A549 (cell line): ENCODE results near the gene LYPD3. TPM values are rescaled to one million over a fixed set of nuclear protein-coding genes. Genes with fewer than 3 reads are reported as not detected.

Experiments used
- ATAC-seq, 2 experiments: fragments of 200-7000 bp in 1 of 2; fragments of >200 bp in 1 of 2; cut with Nextera tagmentation in 1 of 2; cut with Tn5 transposase in 1 of 2; 3 replicates each; pipeline versions ENCODE4 v1.8.0 to v1.9.1; 2018 to 2020; ENCODE audit warnings: mild to moderate bottlenecking in 1 of 2, moderate library complexity in 1 of 2
- CTCF ChIA-PET: fragments of 300-600 bp; sonication (Branson Sonifier 250); formaldehyde crosslinking; extraction: SDS; loops from one replicate; lab custom pipeline; 2021; ENCODE audit warnings: antibody characterized with exemption, inconsistent platforms; lab: Yijun Ruan, JAX
- POLR2A ChIA-PET: fragments of 350-600 bp; formaldehyde crosslinking; extraction: SDS; loops from one replicate; lab custom pipeline; 2021; ENCODE audit warnings: antibody characterized with exemption, inconsistent platforms; lab: Yijun Ruan, JAX
- DNase-seq, 2 experiments: peaks; one replicate each; pipeline versions ENCODE4 v3.0.0 to v3.0.0-alpha.2; 2011 to 2016; ENCODE audit warnings: low read depth in 1 of 2, low spot score in 1 of 2
- FAIRE-seq: peaks from 2 replicates; lab custom pipeline; 2011; peaks lifted over from hg19 to GRCh38; lab: Jason Lieb, UNC
- H3K27ac ChIP-seq, 2 experiments: fragments of >200 bp; sonication (Bioruptor Twin); formaldehyde crosslinking; 3 replicates each; pipeline ENCODE4 v1.5.1; 2016 to 2017
- H3K4me1 ChIP-seq: fragments of >200 bp; sonication (Bioruptor Twin); formaldehyde crosslinking; 3 replicates; pipeline ENCODE4 v1.6.1; 2016
- H3K4me2 ChIP-seq: fragments of >200 bp; sonication (Bioruptor Twin); formaldehyde crosslinking; 3 replicates; pipeline ENCODE4 v1.6.1; 2016
- H3K4me3 ChIP-seq: fragments of >200 bp; sonication (Bioruptor Twin); formaldehyde crosslinking; 3 replicates; pipeline ENCODE4 v1.5.1; 2016
- H3K9me3 ChIP-seq: fragments of >200 bp; sonication (Bioruptor Twin); formaldehyde crosslinking; 3 replicates; pipeline ENCODE4 v1.6.1; 2016
- CEBPB ChIP-seq, 2 experiments: fragments of >200 bp in 1 of 2; sonication (Bioruptor Twin) in 1 of 2; formaldehyde crosslinking in 1 of 2; IDR thresholded peaks; 2 replicates each; pipeline ENCODE4 v1.6.1; 2012 to 2016
- CHD2 ChIP-seq: fragments of 150-350 bp; IDR thresholded peaks from 2 replicates; pipeline ENCODE4 v1.6.1; 2014; ENCODE audit warnings: low read length; ENCODE audit not compliant: partially characterized antibody
- FOSL2 ChIP-seq, 2 experiments: fragments of 450-650 bp in 1 of 2; fragments of >200 bp in 1 of 2; sonication (Bioruptor Twin) in 1 of 2; formaldehyde crosslinking; IDR thresholded peaks; 2 replicates each; pipeline versions ENCODE4 v1.5.0 to v1.6.1; 2016 to 2020; ENCODE audit warnings: mild to moderate bottlenecking in 1 of 2, moderate library complexity in 1 of 2
- GATA3 ChIP-seq: IDR thresholded peaks from 2 replicates; pipeline ENCODE4 v1.6.1; 2012; ENCODE audit warnings: borderline replicate concordance
- HEYL ChIP-seq: fragments of 250-450 bp; sonication (Bioruptor Pico); IDR thresholded peaks from 2 replicates; pipeline ENCODE4 v1.8.0; 2021; ENCODE audit warnings: mild to moderate bottlenecking, moderate library complexity
- HOXA7 ChIP-seq: fragments of 250-450 bp; sonication (Bioruptor Pico); IDR thresholded peaks from 2 replicates; pipeline ENCODE4 v1.5.0; 2020; ENCODE audit warnings: mild to moderate bottlenecking, moderate library complexity
- HOXB13 ChIP-seq: fragments of 250-450 bp; sonication (Bioruptor Pico); IDR thresholded peaks from 2 replicates; pipeline ENCODE4 v1.5.0; 2020; ENCODE audit warnings: low read depth, mild to moderate bottlenecking, moderate library complexity
- HOXB5 ChIP-seq: fragments of 250-450 bp; sonication (Bioruptor Pico); IDR thresholded peaks from 2 replicates; pipeline ENCODE4 v1.5.0; 2020; ENCODE audit warnings: mild to moderate bottlenecking, moderate library complexity
- JUNB ChIP-seq: fragments of >200 bp; sonication (Bioruptor Twin); formaldehyde crosslinking; IDR thresholded peaks from 2 replicates; pipeline ENCODE4 v1.6.1; 2016
- KDM1A ChIP-seq: fragments of 200-600 bp; sonication (generic); IDR thresholded peaks from 2 replicates; pipeline ENCODE4 v1.6.1; 2016; ENCODE audit warnings: low read depth, mild to moderate bottlenecking
- KDM5A ChIP-seq: fragments of 200-600 bp; sonication (generic); IDR thresholded peaks from 2 replicates; pipeline ENCODE4 v1.6.1; 2016; ENCODE audit warnings: antibody characterized with exemption, mild to moderate bottlenecking
- MAFK ChIP-seq: fragments of 450-650 bp; IDR thresholded peaks from 2 replicates; pipeline ENCODE4 v1.6.1; 2014; ENCODE audit not compliant: partially characterized antibody
- NFE2L2 ChIP-seq: fragments of 150-350 bp; conservative IDR thresholded peaks from 2 replicates; pipeline ENCODE4 v1.6.1; 2014; ENCODE audit warnings: low read length
- NR3C1 ChIP-seq: fragments of >200 bp; sonication (Bioruptor Twin); formaldehyde crosslinking; IDR thresholded peaks from 3 replicates; pipeline ENCODE4 v1.6.1; 2017
- PHF8 ChIP-seq: fragments of 200-600 bp; sonication (generic); IDR thresholded peaks from 2 replicates; pipeline ENCODE4 v1.6.1; 2016; ENCODE audit warnings: low read depth, mild to moderate bottlenecking, antibody characterized with exemption, moderate library complexity, borderline replicate concordance
- POLR2A ChIP-seq: IDR thresholded peaks from 2 replicates; pipeline ENCODE4 v1.6.1; 2012; ENCODE audit warnings: mild to moderate bottlenecking, low read length
- RCOR1 ChIP-seq: fragments of 150-350 bp; IDR thresholded peaks from 2 replicates; pipeline ENCODE4 v1.6.1; 2014; ENCODE audit warnings: antibody characterized with exemption, low read length, low read depth
- ZC3H11A ChIP-seq: fragments of 450-650 bp; IDR thresholded peaks from 2 replicates; pipeline ENCODE4 v1.6.1; 2014; ENCODE audit warnings: antibody characterized with exemption, mild to moderate bottlenecking
- ZFP36 ChIP-seq: fragments of 450-650 bp; IDR thresholded peaks from 2 replicates; pipeline ENCODE4 v1.6.1; 2014; ENCODE audit warnings: borderline replicate concordance; ENCODE audit not compliant: partially characterized antibody
- WGBS: methylation state at CpG from one replicate; pipeline ENCODE4 v1.1.6; 2017; ENCODE audit errors: missing lambda C conversion rate; 5-methylcytosine and 5-hydroxymethylcytosine counted together
- polyA plus RNA-seq, 4 experiments: library from polyadenylated mRNA; depleted of rRNA in 3 of 4; stranded (reverse); fragments of >200 nt; fragmentation: RNase III in 1 of 4; extraction: RNeasy Plus Mini Kit Qiagen cat#74134 plus additional on column Dnase treatment in 1 of 4; gene quantifications; 2 replicates in 3 of 4; 3 replicates in 1 of 4; pipeline ENCODE4 v1.2.3, GENCODE V29; 2011 to 2017
- TF ChIP-seq, protein P1 (sequence below): fragments of 250-450 bp; sonication (Bioruptor Pico); IDR thresholded peaks from 2 replicates; pipeline ENCODE4 v1.5.0; 2021; ENCODE audit warnings: mild to moderate bottlenecking, moderate library complexity, borderline replicate concordance
- TF ChIP-seq, protein P2 (sequence below): IDR thresholded peaks from 2 replicates; pipeline ENCODE4 v1.6.1; 2012
- TF ChIP-seq, protein P3 (sequence below): fragments of >200 bp; sonication (Bioruptor Twin); formaldehyde crosslinking; IDR thresholded peaks from 3 replicates; pipeline ENCODE4 v1.6.1; 2016
- TF ChIP-seq, protein P4 (sequence below): fragments of 150-350 bp; IDR thresholded peaks from 2 replicates; pipeline ENCODE4 v1.6.1; 2014; ENCODE audit warnings: low read depth, mild to moderate bottlenecking, low read length

The LYPD3 gene
- polyA plus RNA-seq, 2 of the 4 experiments (the other 2 are of a cell fraction): 0.27 to 0.43 TPM

DNA sequence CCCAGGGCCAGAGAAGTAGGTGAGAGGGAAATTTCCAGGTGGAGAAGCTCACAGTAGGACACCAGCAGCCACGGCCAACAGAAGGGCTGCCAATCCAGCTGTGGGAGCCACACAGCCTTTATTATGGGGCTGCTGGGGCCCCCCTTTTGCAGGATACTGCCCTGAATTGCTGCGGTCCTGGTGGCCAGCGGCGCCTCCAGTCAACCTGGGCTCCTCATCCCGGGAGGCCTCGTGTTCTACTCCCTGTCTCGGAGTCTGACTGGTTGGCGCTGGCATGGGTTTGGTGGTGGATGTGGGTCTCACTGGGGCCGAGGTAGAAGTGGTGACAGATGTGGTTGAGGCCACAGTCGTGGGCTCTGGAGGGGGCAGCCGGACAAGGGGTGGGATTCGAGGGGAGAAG is 4.1 kb downstream of the LYPD3 start (continued):
- TF ChIP-seq HEYL (CRISPR knock-in tag): no peak

DNA sequence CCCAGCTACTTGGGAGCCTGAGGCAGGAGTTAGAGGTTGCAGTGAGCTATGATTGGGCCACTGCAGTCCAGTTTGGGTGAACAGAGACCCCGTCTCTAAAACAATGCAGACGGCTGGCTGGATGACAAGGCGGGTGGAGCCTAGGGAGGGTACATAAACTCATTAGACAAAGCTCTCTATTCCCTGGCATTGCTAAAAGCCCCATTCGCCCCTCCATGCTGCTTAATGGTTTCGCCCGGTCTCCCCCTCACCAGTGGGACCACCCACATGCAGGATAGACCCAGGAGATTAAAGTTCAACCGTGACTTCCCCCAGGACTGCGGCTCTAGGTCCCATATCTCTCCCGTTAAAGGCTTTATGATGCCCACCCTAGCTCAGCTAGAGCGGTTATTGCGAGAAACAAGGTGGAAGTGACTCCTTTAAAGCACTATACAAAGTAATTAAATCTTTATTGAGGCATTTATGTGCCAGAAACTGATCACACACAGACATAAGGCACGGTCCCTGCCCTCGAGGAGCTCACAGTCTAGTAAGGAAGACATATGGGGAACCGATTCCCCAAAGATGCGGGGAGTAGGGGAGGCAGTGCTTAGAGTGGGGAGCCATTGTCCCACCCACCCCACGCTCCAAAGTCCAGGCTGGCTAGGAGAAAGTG is 4.9 kb downstream of the LYPD3 start:
- POLR2A ChIA-PET: interaction anchor here (0.8 kb wide), 1 partner anchor 43 kb away, joined by 3 read pairs; no protein-coding TSS in a partner anchor
- CTCF ChIA-PET: interaction anchor here (0.7 to 14.0 kb wide), 10 partner anchors 15 to 240 kb away, joined by 3 to 176 read pairs (median 4); partner anchors contain the start of gene PHLDB3
- TF ChIP-seq PHF8: no peak
- TF ChIP-seq CHD2: no peak
- TF ChIP-seq HOXA7: no peak
- no peak for TF ChIP-seq GATA3
- TF ChIP-seq, protein P1, sequence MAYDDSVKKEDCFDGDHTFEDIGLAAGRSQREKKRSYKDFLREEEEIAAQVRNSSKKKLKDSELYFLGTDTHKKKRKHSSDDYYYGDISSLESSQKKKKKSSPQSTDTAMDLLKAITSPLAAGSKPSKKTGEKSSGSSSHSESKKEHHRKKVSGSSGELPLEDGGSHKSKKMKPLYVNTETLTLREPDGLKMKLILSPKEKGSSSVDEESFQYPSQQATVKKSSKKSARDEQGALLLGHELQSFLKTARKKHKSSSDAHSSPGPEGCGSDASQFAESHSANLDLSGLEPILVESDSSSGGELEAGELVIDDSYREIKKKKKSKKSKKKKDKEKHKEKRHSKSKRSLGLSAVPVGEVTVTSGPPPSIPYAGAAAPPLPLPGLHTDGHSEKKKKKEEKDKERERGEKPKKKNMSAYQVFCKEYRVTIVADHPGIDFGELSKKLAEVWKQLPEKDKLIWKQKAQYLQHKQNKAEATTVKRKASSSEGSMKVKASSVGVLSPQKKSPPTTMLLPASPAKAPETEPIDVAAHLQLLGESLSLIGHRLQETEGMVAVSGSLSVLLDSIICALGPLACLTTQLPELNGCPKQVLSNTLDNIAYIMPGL (CRISPR knock-in tag): no peak
- TF ChIP-seq KDM1A: no peak
- TF ChIP-seq, protein P2, sequence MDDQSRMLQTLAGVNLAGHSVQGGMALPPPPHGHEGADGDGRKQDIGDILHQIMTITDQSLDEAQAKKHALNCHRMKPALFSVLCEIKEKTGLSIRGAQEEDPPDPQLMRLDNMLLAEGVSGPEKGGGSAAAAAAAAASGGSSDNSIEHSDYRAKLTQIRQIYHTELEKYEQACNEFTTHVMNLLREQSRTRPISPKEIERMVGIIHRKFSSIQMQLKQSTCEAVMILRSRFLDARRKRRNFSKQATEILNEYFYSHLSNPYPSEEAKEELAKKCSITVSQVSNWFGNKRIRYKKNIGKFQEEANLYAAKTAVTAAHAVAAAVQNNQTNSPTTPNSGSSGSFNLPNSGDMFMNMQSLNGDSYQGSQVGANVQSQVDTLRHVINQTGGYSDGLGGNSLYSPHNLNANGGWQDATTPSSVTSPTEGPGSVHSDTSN: no peak
- no peak for TF ChIP-seq FOSL2 (IDR thresholded peaks at IDR 0.05)
- no peak for TF ChIP-seq FOSL2 (CRISPR knock-in tag; IDR thresholded peaks at IDR 0.05)
- no peak for TF ChIP-seq ZC3H11A
- no peak for TF ChIP-seq HOXB5 (CRISPR knock-in tag)
- TF ChIP-seq CEBPB (IDR thresholded peaks at IDR 0.05): no peak
- TF ChIP-seq, protein P3, sequence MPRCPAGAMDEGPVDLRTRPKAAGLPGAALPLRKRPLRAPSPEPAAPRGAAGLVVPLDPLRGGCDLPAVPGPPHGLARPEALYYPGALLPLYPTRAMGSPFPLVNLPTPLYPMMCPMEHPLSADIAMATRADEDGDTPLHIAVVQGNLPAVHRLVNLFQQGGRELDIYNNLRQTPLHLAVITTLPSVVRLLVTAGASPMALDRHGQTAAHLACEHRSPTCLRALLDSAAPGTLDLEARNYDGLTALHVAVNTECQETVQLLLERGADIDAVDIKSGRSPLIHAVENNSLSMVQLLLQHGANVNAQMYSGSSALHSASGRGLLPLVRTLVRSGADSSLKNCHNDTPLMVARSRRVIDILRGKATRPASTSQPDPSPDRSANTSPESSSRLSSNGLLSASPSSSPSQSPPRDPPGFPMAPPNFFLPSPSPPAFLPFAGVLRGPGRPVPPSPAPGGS: no peak
- TF ChIP-seq POLR2A: no peak
- no peak for TF ChIP-seq JUNB

DNA sequence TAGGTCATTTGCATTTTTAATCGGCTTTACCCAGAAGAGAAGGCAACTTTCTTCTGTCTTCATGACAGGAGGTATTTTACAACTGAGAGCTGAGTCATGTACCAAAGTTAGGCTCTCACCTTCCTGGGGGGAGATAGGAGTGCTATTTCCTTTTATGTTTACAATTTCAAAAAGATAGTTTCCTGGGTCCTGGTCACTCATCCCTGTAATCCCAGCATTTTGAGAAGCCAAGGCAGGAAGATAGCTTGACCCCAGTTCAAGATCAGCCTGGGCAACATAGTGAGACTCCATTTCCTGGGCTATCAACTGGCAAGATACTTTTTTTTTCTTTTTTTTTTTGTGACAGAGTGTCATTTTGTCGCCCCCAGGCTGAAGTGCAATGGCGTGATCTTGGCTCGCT is 7.6 kb downstream of the LYPD3 start:
- ChIA-PET CTCF (interaction anchor here (0.7 to 14.0 kb wide), 5 partner anchors 12 to 98 kb away, joined by 3 to 176 read pairs (median 8); no protein-coding TSS in a partner anchor), POLR2A (interaction anchor here (0.5 kb wide), 1 partner anchor 1409 kb away, joined by 4 read pairs; no protein-coding TSS in a partner anchor)
- FAIRE-seq (no peak), DNase-seq (no peak), ATAC-seq (no peak)
- 0 out of 3 replicates have a peak, but pooled peaks cover 1% of the 10 kb centered on the region for H3K9me3 ChIP-seq
- H3K4me2 ChIP-seq: no peak overlapping the region
- 89% methylated on average over 4 of the region's 4 CpGs for WGBS
- no peak overlapping the region for H3K27ac ChIP-seq
- H3K4me1 ChIP-seq: no peaks in the 10 kb centered on the region
- no peak overlapping the region for H3K4me3 ChIP-seq
- TF ChIP-seq MAFK (no peak), KDM5A (no peak), HOXB13 (CRISPR knock-in tag) (no peak), ZFP36 (no peak), HEYL (CRISPR knock-in tag) (no peak), FOSL2 (IDR thresholded peaks at IDR 0.05) (no peak), FOSL2 (CRISPR knock-in tag; IDR thresholded peaks at IDR 0.05) (no peak), NFE2L2 (no peak), NR3C1 (no peak), RCOR1 (no peak)
- TF ChIP-seq, protein P1 (CRISPR knock-in tag): no peak
- TF ChIP-seq, protein P4, sequence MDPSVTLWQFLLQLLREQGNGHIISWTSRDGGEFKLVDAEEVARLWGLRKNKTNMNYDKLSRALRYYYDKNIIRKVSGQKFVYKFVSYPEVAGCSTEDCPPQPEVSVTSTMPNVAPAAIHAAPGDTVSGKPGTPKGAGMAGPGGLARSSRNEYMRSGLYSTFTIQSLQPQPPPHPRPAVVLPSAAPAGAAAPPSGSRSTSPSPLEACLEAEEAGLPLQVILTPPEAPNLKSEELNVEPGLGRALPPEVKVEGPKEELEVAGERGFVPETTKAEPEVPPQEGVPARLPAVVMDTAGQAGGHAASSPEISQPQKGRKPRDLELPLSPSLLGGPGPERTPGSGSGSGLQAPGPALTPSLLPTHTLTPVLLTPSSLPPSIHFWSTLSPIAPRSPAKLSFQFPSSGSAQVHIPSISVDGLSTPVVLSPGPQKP: no peak
- TF ChIP-seq, protein P3: no peak

More for the DNA sequence above, 4.9 kb downstream of the LYPD3 start:
- peaks cover 5% of the 10 kb centered on the region; the same call in 2 of the 3 replicates for H3K4me1 ChIP-seq
- ATAC-seq (no peak), FAIRE-seq (no peak), DNase-seq (no peak)
- H3K4me3 ChIP-seq: no peak overlapping the region
- WGBS: 69% methylated on average over 16 of the region's 16 CpGs
- no peak overlapping the region for H3K27ac ChIP-seq
- H3K4me2 ChIP-seq: no peak overlapping the region
- no peaks in the 10 kb centered on the region for H3K9me3 ChIP-seq
